Measurements from ENCODE around the gene DLG1.

The DLG1 gene

DNA sequence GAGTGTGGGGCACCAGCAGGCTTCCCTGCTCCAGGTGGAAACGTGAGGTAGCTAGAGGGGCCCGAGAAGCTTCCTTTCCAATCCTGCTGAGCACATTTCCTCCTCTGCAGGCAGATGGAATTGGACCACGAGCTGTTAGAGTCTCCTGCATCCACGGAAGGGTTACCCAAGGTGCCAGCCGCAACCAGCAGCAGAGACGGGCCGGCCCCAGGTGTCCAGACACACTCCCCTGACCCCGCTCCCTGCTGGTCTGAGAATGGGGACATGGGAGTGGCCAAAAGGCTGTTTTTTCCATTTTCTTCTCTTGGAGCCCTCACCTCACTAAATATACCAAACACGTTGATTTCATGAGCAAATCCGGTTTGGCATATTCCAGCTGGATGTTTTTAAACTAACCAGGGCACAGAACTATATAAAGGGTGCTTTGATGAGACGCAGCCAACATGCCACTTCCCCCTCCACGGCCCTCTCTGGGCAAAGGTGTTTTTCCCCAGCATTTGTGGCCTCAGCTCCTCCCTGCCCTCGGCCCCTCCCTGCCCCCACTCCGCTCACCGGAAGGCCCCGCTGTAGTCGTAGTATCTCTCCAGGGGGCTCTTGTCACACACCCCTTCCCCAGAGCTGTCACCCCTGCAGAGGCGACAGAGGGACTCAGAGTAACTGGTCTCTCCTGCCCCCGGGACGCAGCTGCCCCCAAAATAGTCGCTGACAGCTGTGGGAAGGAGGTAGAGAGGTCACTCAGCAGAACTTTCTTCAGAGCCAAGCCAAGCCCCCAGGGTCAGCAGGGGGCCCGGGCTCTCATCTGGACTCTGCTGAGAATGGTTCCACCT lies 275.8 kb downstream of the DLG1 start:
- DNase-seq (ENCODE audit: low read depth): no peak

DNA sequence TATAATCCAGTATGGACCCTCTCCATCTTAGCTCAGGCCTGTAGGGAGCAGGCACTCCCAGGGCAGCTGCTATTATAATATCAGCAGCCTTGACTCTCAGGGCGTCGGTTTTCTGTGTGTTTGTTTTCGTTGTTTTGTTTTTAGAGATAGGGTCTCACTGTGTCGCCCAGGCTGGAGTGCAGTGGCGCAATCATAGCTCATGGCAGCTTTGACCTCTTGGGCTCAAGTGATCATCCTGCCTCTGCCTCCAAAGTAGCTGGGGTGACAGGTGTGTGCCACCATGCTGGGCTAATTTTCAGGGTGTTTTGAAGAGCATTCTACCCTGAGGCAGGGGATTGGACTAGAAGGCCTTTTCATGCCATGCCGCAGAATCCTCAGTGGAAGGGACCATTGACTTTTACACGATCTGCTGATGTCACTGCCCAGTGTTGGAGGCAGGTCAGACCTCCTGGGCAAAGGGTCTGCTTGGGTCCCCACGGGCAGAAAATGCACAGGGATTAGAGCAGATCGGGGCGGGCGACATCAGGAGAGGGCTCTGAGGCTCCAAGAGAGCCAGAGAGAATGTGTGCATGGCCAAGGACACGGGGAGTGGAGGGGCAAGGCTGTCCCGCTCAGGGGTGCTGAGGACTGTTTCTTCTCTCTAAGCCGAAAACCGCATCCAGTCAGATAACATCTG lies 276.5 kb downstream of the DLG1 start:
- DNase-seq (ENCODE audit: low read depth): no peak
- TF ChIP-seq, protein P1, sequence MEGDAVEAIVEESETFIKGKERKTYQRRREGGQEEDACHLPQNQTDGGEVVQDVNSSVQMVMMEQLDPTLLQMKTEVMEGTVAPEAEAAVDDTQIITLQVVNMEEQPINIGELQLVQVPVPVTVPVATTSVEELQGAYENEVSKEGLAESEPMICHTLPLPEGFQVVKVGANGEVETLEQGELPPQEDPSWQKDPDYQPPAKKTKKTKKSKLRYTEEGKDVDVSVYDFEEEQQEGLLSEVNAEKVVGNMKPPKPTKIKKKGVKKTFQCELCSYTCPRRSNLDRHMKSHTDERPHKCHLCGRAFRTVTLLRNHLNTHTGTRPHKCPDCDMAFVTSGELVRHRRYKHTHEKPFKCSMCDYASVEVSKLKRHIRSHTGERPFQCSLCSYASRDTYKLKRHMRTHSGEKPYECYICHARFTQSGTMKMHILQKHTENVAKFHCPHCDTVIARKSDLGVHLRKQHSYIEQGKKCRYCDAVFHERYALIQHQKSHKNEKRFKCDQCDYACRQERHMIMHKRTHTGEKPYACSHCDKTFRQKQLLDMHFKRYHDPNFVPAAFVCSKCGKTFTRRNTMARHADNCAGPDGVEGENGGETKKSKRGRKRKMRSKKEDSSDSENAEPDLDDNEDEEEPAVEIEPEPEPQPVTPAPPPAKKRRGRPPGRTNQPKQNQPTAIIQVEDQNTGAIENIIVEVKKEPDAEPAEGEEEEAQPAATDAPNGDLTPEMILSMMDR (conservative IDR thresholded peaks at IDR 0.05; ENCODE audit: low read length): no peak
- no peak overlapping the region for H3K4me3 ChIP-seq (ENCODE audit: low read length)

More for the DNA sequence above, 275.8 kb downstream of the DLG1 start:
- no peak overlapping the region for H3K4me3 ChIP-seq (ENCODE audit: low read length)
- TF ChIP-seq, protein P1 (conservative IDR thresholded peaks at IDR 0.05; ENCODE audit: low read length): no peak

DNA sequence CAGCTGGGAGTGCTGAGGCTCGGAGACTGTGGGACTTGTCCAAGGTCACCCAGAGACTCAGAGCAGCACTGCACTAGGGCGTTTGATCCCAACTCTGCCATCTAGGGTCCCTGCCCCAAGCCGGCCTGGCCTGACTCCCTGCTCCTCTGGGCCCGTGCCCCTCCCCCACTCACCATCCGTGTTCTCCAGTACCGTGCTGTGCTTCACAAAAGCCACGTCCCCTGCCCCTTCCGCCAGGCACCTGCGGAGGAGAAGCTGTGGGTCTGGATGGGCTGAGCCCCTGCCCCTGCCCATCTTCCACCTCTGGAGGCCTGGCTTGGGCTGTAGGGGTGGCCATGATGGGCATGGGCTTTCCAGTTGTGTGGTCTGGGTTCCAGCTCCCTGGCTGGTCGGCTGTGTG lies 277.2 kb downstream of the DLG1 start:
- H3K4me3 ChIP-seq (ENCODE audit: low read length): no peak overlapping the region
- TF ChIP-seq, protein P1 (conservative IDR thresholded peaks at IDR 0.05; ENCODE audit: low read length): no peak
- no peak for DNase-seq (ENCODE audit: low read depth)

DNA sequence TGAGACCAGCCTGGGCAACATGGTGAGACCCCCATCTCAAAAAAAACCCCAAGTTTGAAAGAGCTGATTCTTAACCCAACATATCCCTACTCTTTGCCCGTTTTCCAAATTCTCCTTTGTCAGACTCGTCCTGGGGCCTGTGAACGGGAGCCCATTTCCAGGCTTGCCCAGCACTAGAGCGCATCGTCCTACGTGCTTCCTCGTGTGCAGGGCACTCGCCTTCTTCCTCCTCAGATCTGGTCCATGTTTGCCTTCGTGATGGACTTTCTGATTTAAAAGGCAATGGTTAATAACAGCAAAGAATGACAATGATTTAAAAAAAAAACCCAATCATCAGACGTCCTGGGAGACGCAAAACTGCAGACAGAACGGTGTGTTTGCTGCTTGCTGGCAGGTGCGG lies 278.9 kb downstream of the DLG1 start:
- DNase-seq (ENCODE audit: low read depth): no peak
- H3K4me3 ChIP-seq (ENCODE audit: low read length): no peak overlapping the region
- TF ChIP-seq, protein P1 (conservative IDR thresholded peaks at IDR 0.05; ENCODE audit: low read length): no peak

DNA sequence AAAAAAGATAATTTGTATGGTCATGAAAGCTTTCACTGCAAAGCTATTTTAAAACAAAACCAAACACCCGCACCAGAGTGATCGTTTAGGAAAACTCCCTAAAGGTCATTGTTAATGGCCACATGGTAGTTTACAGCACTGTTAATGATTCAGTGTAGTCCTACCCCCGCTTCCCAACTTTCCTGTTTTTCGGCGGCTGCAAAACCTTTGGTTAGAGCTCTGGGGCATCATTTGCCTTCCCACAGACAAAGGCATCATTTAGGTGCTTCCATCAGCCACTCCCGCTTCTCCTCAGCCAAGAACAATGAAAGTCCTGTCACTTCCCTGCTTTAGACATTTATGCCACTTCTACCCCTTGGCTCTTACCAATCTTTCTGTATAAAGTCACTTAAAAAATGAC lies 279.4 kb downstream of the DLG1 start:
- no peak for DNase-seq (ENCODE audit: low read depth)
- H3K4me3 ChIP-seq (ENCODE audit: low read length): no peak overlapping the region
- TF ChIP-seq, protein P1 (conservative IDR thresholded peaks at IDR 0.05; ENCODE audit: low read length): no peak

DNA sequence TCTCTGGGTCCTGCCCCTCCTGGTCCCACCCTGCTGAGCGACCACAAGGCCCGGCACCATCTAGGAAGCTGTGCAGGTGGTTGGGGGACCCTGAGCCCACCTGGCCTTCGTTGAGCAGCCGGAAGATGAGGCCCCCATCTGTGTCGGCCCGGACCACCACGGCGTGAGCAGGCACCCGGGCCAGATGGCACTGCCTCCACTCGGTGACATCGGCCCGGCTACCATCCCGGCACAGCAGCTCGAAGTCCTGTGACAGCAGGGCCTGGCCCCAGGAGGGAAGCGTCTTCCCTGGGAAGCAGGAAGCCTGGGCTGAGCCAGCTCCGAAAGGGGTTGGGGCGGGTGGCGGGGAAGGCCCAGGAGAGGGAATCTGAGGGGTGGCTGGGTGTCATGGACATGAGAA lies 281.4 kb downstream of the DLG1 start:
- no peak overlapping the region for H3K4me3 ChIP-seq (ENCODE audit: low read length)
- TF ChIP-seq, protein P1 (conservative IDR thresholded peaks at IDR 0.05; ENCODE audit: low read length): no peak
- DNase-seq (ENCODE audit: low read depth): no peak
